ENCODE data around the gene CLEC18A. TPM values are rescaled to one million over a fixed set of nuclear protein-coding genes. Genes with fewer than 3 reads are reported as not detected.
A peak's percentile ranks its signal among the peaks of the same experiment; 100 is the strongest.
"Not testable (repeated sequence)": the region's sequence is repeated elsewhere in the genome, so short reads cannot be mapped to it uniquely, and the experiment has no call there.

CLEC18A gene
- total RNA-seq, 1 experiment from 2014 or later = under 0.01 TPM

- not testable (repeated sequence) for DNase-seq (ENCODE audit: low read depth)
Measured at GRCh38 chr16:69952116-69952515, 982 bp downstream of the CLEC18A start.

- DNase-seq (ENCODE audit: low read depth) = not testable (repeated sequence)
Measured at GRCh38 chr16:69952572-69953355, 1.6 kb downstream of the CLEC18A start.

GRCh38 chr16:69954241-69954640 is 3.1 kb downstream of the CLEC18A start:
- not testable (repeated sequence) for DNase-seq (ENCODE audit: low read depth)

- not testable (repeated sequence) for DNase-seq (ENCODE audit: low read depth)
Measured at GRCh38 chr16:69963312-69963711, 12.2 kb downstream of the CLEC18A start.

- DNase-seq (ENCODE audit: low read depth) = not testable (repeated sequence)
Measured at GRCh38 chr16:69964960-69965660, 14.0 kb downstream of the CLEC18A start.

- DNase-seq (ENCODE audit: low read depth) = not testable (repeated sequence)
Measured at GRCh38 chr16:69965661-69966054, 14.5 kb downstream of the CLEC18A start.

- not testable (repeated sequence) for DNase-seq (ENCODE audit: low read depth)
Measured at GRCh38 chr16:69967688-69968087, 16.6 kb downstream of the CLEC18A start.

GRCh38 chr16:69968125-69968524 is 17.0 kb downstream of the CLEC18A start:
- not testable (repeated sequence) for DNase-seq (ENCODE audit: low read depth)

GRCh38 chr16:69969657-69970056 is 18.5 kb downstream of the CLEC18A start:
- DNase-seq (ENCODE audit: low read depth) = not testable (repeated sequence)

GRCh38 chr16:69972120-69972519 is 21.0 kb downstream of the CLEC18A start:
- DNase-seq (ENCODE audit: low read depth) = not testable (repeated sequence)

GRCh38 chr16:69972935-69973334 is 21.8 kb downstream of the CLEC18A start:
- not testable (repeated sequence) for DNase-seq (ENCODE audit: low read depth)

GRCh38 chr16:69985196-69985595 is 34.1 kb downstream of the CLEC18A start:
- DNase-seq (ENCODE audit: low read depth) = not testable (repeated sequence)

GRCh38 chr16:69997956-69998355 is 46.8 kb downstream of the CLEC18A start:
- DNase-seq (ENCODE audit: low read depth) = peak; percentile 27

GRCh38 chr16:69999801-70000200 is 48.7 kb downstream of the CLEC18A start:
- DNase-seq (ENCODE audit: low read depth) = not testable (repeated sequence)

- not testable (repeated sequence) for DNase-seq (ENCODE audit: low read depth)
Measured at GRCh38 chr16:70003511-70003910, 52.4 kb downstream of the CLEC18A start.

- not testable (repeated sequence) for DNase-seq (ENCODE audit: low read depth)
Measured at GRCh38 chr16:70008604-70009003, 57.5 kb downstream of the CLEC18A start.

- not testable (repeated sequence) for DNase-seq (ENCODE audit: low read depth)
Measured at GRCh38 chr16:70010615-70011014, 59.5 kb downstream of the CLEC18A start.

GRCh38 chr16:70011120-70011519 is 60.0 kb downstream of the CLEC18A start:
- not testable (repeated sequence) for DNase-seq (ENCODE audit: low read depth)

- DNase-seq (ENCODE audit: low read depth) = not testable (repeated sequence)
Measured at GRCh38 chr16:70012354-70012753, 61.2 kb downstream of the CLEC18A start.

GRCh38 chr16:70012951-70013350 is 61.8 kb downstream of the CLEC18A start:
- DNase-seq (ENCODE audit: low read depth) = not testable (repeated sequence)
